ENCODE data around the gene TMED1. TPM values are rescaled to one million over a fixed set of nuclear protein-coding genes. Genes with fewer than 3 reads are reported as not detected.

TMED1 gene
- 28.5 and 29.0 TPM in 2 replicates for total RNA-seq

DNA sequence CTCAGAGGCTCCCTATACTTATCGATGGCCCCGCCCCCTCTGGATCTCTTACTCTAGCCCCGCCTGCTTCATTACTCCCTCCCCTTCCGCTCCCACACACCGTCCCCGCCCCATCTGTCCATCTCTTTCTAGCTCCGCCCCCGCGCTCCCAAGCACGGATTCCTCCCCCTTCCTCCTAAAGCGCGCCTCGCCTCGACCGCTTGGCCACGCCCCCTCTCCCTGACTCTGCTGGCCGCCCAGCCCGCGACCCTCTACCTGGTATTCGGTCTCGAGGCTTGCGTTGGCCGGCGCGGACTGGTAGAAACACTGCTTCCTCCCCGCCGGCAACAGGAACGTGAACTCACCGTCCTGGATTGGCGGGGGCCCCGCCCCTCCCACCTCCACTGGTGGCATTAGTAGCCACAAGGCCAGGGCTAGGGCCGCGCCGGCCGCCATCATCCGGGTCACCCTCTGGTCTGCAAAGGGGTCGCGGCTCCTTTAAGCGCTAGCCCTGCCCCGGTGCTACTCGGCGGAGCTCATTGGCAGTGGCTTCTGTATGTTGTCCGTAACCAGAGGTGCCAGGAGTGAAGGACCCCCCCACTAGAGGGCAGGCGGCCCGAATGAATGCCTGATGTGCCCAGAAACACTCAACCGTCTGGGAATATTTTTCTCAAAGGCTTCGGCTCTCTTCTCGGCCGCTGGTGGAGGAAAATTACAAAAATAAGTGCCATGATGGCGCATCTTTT, at the start of gene TMED1:
Gene TMED1 (minus strand): TSS at position 459 of the 725 bp plus-strand sequence. CDS start 21 bp downstream, at position 438.

DNA sequence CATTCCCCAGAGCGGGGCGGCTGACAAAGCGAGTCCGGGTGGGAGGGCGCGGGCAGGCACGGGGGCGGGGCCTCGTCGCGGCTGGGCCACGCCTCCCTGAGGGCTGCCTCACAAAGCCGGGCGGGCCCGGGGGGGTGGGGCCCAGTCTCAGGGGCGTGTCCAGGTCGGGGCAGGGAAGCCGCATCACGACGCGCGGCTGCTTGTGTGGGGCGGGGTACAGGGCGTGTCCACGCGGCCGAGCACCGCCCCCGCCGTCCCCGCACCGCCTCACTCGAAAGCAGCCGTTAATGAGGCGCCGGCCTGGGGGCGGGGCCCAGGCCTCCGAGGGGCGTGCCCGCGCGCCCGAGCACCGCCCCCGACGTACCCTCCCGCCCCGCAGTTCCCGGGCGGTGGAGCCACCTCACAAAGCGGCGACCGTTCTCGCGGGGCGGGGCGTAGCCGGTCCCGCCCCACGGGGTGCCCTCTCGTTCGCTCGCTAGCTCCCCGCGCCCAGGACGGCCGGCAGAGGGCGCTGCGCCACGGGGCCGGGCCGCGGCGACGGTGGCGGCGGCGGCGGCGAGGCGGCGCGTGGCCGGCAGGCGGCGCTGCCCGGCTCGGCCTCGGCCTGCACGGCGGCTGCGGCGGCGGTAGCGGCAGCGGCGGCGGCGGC, 35.1 kb upstream of the TMED1 start, which contains the start of gene CARM1:
Gene CARM1 (plus strand): TSS at position 599 of the 649 bp plus-strand sequence. CDS start 150 bp downstream, outside the sequence.

GRCh38 chr19:10848230-10848856, 12.3 kb upstream of the TMED1 start, which contains the start of gene C19orf38:
C19orf38 (plus strand) TSS chr19:10848415; CDS start chr19:10848509, 94 bp downstream.

Small RNAs within 50 kb of the gene (small RNA-seq; reads per million reads assigned to genes)
- gene MIR199A1, result 2.3 reads per million, percentile 82 among the genes with 10 or more reads in this experiment
- not detected for gene MIR6793

Other genes with a start within 250 kb of the TMED1 start
- not detected in 2 replicates for gene AP1M2, start 248.9 kb downstream of the TMED1 start, total RNA-seq
- gene SLC44A2, start 210.7 kb downstream of the TMED1 start, total RNA-seq, result 10.4 and 13.6 TPM in 2 replicates
- gene ILF3, start 181.9 kb downstream of the TMED1 start, total RNA-seq, result 133 and 210 TPM in 2 replicates
- 45.0 and 50.0 TPM in 2 replicates for gene QTRT1, start 134.8 kb downstream of the TMED1 start, total RNA-seq
- gene DNM2, start 118.1 kb downstream of the TMED1 start, total RNA-seq, result 110 and 121 TPM in 2 replicates
- gene C19orf38, start 12.2 kb upstream of the TMED1 start, total RNA-seq, result 0.39 TPM in 1 of 2 replicates, not detected in the other
- gene CARM1, start 35.3 kb upstream of the TMED1 start, total RNA-seq, result 45.6 and 65.7 TPM in 2 replicates
- gene YIPF2, start 92.4 kb upstream of the TMED1 start, total RNA-seq, result 58.8 and 62.4 TPM in 2 replicates
- 21.7 and 28.3 TPM in 2 replicates for gene TIMM29, start 92.6 kb upstream of the TMED1 start, total RNA-seq
- 76.4 and 102 TPM in 2 replicates for gene SMARCA4, start 124.8 kb upstream of the TMED1 start, total RNA-seq

All from subcutaneous preadipocyte (primary cell).